Mesendoderm (in vitro differentiated cells): ENCODE results near the gene AKAP4.

Experiments
- DNase-seq: peaks from one replicate; pipeline ENCODE4 v3.0.0; 2013
- H2AK5ac ChIP-seq: 2 replicates; pipeline ENCODE4 v1.6.1; 2013; ENCODE audit warnings: low read length, inconsistent platforms
- H2BK120ac ChIP-seq: 2 replicates; pipeline ENCODE4 v1.6.1; 2013; ENCODE audit warnings: low read depth, mild to moderate bottlenecking, low read length, moderate library complexity, mixed read lengths
- H2BK15ac ChIP-seq: replicated peaks from 2 replicates; pipeline ENCODE4 v1.6.1; 2013; ENCODE audit warnings: low read depth, mild to moderate bottlenecking, moderate library complexity
- H2BK5ac ChIP-seq: 2 replicates; pipeline ENCODE4 v1.6.1; 2013; ENCODE audit warnings: low read length, inconsistent platforms
- H3K18ac ChIP-seq: 2 replicates; pipeline ENCODE4 v1.6.1; 2013; ENCODE audit warnings: mild to moderate bottlenecking, low read length, mixed read lengths
- H3K23ac ChIP-seq: one replicate; pipeline ENCODE4 v1.6.1; 2013; ENCODE audit warnings: low read length
- H3K27ac ChIP-seq: 2 replicates; pipeline ENCODE4 v1.5.1; 2013; ENCODE audit warnings: low read depth, mild to moderate bottlenecking, inconsistent platforms, low read length, moderate library complexity
- H3K27me3 ChIP-seq: 2 replicates; pipeline ENCODE4 v1.6.1; 2013; ENCODE audit warnings: low read length, control low read depth, mild to moderate bottlenecking, inconsistent platforms; ENCODE audit not compliant: insufficient read depth, poor library complexity
- H3K36me3 ChIP-seq: 2 replicates; pipeline ENCODE4 v1.6.1; 2013; ENCODE audit warnings: low read length, inconsistent platforms; ENCODE audit not compliant: control insufficient read depth, insufficient read depth
- H3K4ac ChIP-seq: one replicate; pipeline ENCODE4 v1.6.1; 2013; ENCODE audit warnings: low read depth, mild to moderate bottlenecking, low read length, moderate library complexity
- H3K4me1 ChIP-seq: 2 replicates; pipeline ENCODE4 v1.6.1; 2013; ENCODE audit warnings: low read depth, low read length, inconsistent platforms; ENCODE audit not compliant: control insufficient read depth
- H3K4me2 ChIP-seq: 2 replicates; pipeline ENCODE4 v1.6.1; 2013; ENCODE audit warnings: low read length
- H3K4me3 ChIP-seq: 2 replicates; pipeline ENCODE4 v1.5.1; 2013; ENCODE audit warnings: mild to moderate bottlenecking, low read length
- H3K56ac ChIP-seq: one replicate; pipeline ENCODE4 v1.6.1; 2013; ENCODE audit warnings: low read length
- H3K79me1 ChIP-seq: 2 replicates; pipeline ENCODE4 v1.6.1; 2013; ENCODE audit warnings: low read length, inconsistent platforms
- H3K79me2 ChIP-seq: 2 replicates; pipeline ENCODE4 v1.6.1; 2013; ENCODE audit warnings: mild to moderate bottlenecking, low read length; ENCODE audit not compliant: control insufficient read depth, insufficient read depth
- H3K9ac ChIP-seq: 2 replicates; pipeline ENCODE4 v1.6.1; 2013; ENCODE audit warnings: low read length, inconsistent platforms
- H4K5ac ChIP-seq: one replicate; pipeline ENCODE4 v1.6.1; 2013; ENCODE audit warnings: low read length
- H4K8ac ChIP-seq: one replicate; pipeline ENCODE4 v1.6.1; 2013; ENCODE audit warnings: low read depth, mild to moderate bottlenecking, control low read depth, low read length, moderate library complexity
- WGBS: extraction: QIAGEN DNeasy Blood & Tissue Kit; methylation state at CpG from one replicate; pipeline ENCODE4 v1.1.7; 2013; ENCODE audit warnings: low lambda C conversion rate, missing lambda C conversion rate; ENCODE audit not compliant: insufficient coverage; ENCODE audit errors: extremely low coverage; 5-methylcytosine and 5-hydroxymethylcytosine counted together

AKAP4 gene

GRCh38 chrX:50188859-50189600 lies 11.8 kb downstream of the AKAP4 start:
- WGBS: no CpG with 5 or more reads among the region's 9 CpGs
- Histone ChIP-seq H3K56ac (no peak overlapping the region), H3K4me2 (no peak overlapping the region)

DNA sequence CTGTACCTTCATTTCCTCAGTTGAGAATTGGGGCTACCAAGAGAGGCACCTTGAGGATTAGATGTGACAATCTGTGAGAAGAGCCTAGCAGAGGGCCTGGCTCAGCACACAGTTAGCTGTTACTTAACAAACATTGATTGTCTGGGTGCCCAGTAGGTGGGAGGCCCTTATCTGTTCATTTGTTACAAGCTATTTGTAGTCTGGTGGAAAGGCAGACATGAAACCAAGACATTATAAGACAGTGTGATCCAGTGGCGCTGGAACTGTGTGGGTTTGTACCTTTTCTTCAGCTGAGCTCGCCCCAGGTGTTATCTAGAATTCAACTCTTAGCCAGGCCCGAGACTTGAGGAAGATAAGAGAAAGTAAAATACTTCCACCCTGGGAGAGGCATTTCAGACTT lies 16.9 kb downstream of the AKAP4 start:
- H3K4me1 ChIP-seq: peaks cover 6% of the 10 kb centered on the region
- H3K23ac ChIP-seq: no peak overlapping the region
- no peak overlapping the region for H3K18ac ChIP-seq
- no peaks in the 10 kb centered on the region for H3K27me3 ChIP-seq
- WGBS: no CpG with 5 or more reads among the region's 3 CpGs
- H2AK5ac ChIP-seq: no peak overlapping the region
- H3K56ac ChIP-seq: no peak overlapping the region
- no peak overlapping the region for H3K9ac ChIP-seq
- H3K36me3 ChIP-seq: no peaks in the 10 kb centered on the region
- peak; percentile 66 for DNase-seq
- no peak overlapping the region for H4K5ac ChIP-seq
- no peaks in the 10 kb centered on the region for H3K79me1 ChIP-seq
- H4K8ac ChIP-seq: no peak overlapping the region
- no peak overlapping the region for H2BK15ac ChIP-seq
- no peak overlapping the region for H3K4me2 ChIP-seq
- no peak overlapping the region for H2BK120ac ChIP-seq
- H3K4ac ChIP-seq: no peak overlapping the region
- no peak overlapping the region for H3K4me3 ChIP-seq
- H3K79me2 ChIP-seq: no peaks in the 10 kb centered on the region
- H2BK5ac ChIP-seq: no peak overlapping the region
- H3K27ac ChIP-seq: no peak overlapping the region

More at GRCh38 chrX:50188859-50189600, 11.8 kb downstream of the AKAP4 start:
- Histone ChIP-seq H3K27me3 (no peaks in the 10 kb centered on the region), H3K9ac (no peak overlapping the region), H2AK5ac (no peak overlapping the region), H2BK5ac (no peak overlapping the region), H3K18ac (peak overlapping the region; percentile 51), H3K79me2 (no peaks in the 10 kb centered on the region), H3K4ac (peak overlapping the region; percentile 4), H3K4me1 (peaks cover 3% of the 10 kb centered on the region), H3K23ac (no peak overlapping the region), H3K36me3 (no peaks in the 10 kb centered on the region), H4K8ac (no peak overlapping the region), H2BK15ac (no peak overlapping the region), H3K4me3 (no peak overlapping the region), H3K27ac (no peak overlapping the region), H3K79me1 (no peaks in the 10 kb centered on the region), H2BK120ac (no peak overlapping the region), H4K5ac (no peak overlapping the region)
- DNase-seq: no peak

GRCh38 chrX:50180073-50180940 lies 20.5 kb downstream of the AKAP4 start:
- Histone ChIP-seq H3K9ac (no peak overlapping the region), H3K23ac (no peak overlapping the region), H2AK5ac (no peak overlapping the region), H3K79me1 (no peaks in the 10 kb centered on the region), H3K27ac (no peak overlapping the region), H3K18ac (no peak overlapping the region), H3K4me3 (no peak overlapping the region), H3K79me2 (no peaks in the 10 kb centered on the region), H3K36me3 (no peaks in the 10 kb centered on the region), H3K27me3 (no peaks in the 10 kb centered on the region), H4K5ac (no peak overlapping the region), H2BK15ac (peak overlapping the region; percentile 74), H3K56ac (no peak overlapping the region), H2BK5ac (no peak overlapping the region), H4K8ac (no peak overlapping the region), H3K4me2 (no peak overlapping the region), H3K4ac (no peak overlapping the region), H3K4me1 (peaks cover 6% of the 10 kb centered on the region), H2BK120ac (no peak overlapping the region)
- WGBS: no CpG with 5 or more reads among the region's 10 CpGs
- DNase-seq: peak; percentile 34

GRCh38 chrX:50169717-50170116 lies 31.1 kb downstream of the AKAP4 start:
- no peak overlapping the region for H3K23ac ChIP-seq
- H3K27me3 ChIP-seq: no peaks in the 10 kb centered on the region
- no peak overlapping the region for H4K8ac ChIP-seq
- no peak overlapping the region for H3K56ac ChIP-seq
- H2AK5ac ChIP-seq: no peak overlapping the region
- no CpG with 5 or more reads among the region's 3 CpGs for WGBS
- no peak overlapping the region for H2BK5ac ChIP-seq
- H3K9ac ChIP-seq: no peak overlapping the region
- H3K27ac ChIP-seq: no peak overlapping the region
- H3K4me3 ChIP-seq: no peak overlapping the region
- H2BK15ac ChIP-seq: no peak overlapping the region
- no peaks in the 10 kb centered on the region for H3K4me1 ChIP-seq
- no peak overlapping the region for H4K5ac ChIP-seq
- H3K4ac ChIP-seq: no peak overlapping the region
- no peak overlapping the region for H3K4me2 ChIP-seq
- no peaks in the 10 kb centered on the region for H3K79me1 ChIP-seq
- no peak overlapping the region for H2BK120ac ChIP-seq
- no peaks in the 10 kb centered on the region for H3K79me2 ChIP-seq
- no peak for DNase-seq
- H3K18ac ChIP-seq: no peak overlapping the region
- no peaks in the 10 kb centered on the region for H3K36me3 ChIP-seq

DNA sequence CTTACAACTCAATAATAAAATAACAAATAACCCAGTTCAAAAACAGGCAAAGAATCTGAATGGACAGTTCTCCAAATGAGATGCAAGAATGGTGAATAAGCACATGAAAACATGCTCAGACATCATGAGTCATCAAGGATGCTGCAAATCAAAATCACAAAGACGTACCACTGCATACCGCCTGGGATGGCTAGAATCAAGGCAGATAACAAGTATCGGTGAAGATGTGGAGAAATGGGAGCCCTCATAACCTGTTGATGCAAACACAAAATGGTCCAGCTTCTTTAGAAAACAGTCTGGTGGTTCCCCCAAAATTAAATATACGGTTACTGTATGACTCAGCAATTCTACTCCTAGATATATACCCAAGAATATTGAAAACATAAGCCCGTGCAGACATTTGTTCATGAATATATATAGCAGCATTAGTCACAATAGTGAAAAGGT lies 32.5 kb downstream of the AKAP4 start:
- no peaks in the 10 kb centered on the region for H3K36me3 ChIP-seq
- H4K8ac ChIP-seq: no peak overlapping the region
- no peak overlapping the region for H2BK5ac ChIP-seq
- WGBS: no CpG with 5 or more reads among the region's 5 CpGs
- H3K79me1 ChIP-seq: no peaks in the 10 kb centered on the region
- DNase-seq: no peak
- H3K4me2 ChIP-seq: no peak overlapping the region
- no peak overlapping the region for H2BK120ac ChIP-seq
- H3K56ac ChIP-seq: no peak overlapping the region
- H2BK15ac ChIP-seq: no peak overlapping the region
- H3K4me3 ChIP-seq: no peak overlapping the region
- H3K4me1 ChIP-seq: no peaks in the 10 kb centered on the region
- H3K23ac ChIP-seq: no peak overlapping the region
- H3K9ac ChIP-seq: no peak overlapping the region
- H3K4ac ChIP-seq: no peak overlapping the region
- no peaks in the 10 kb centered on the region for H3K79me2 ChIP-seq
- no peak overlapping the region for H2AK5ac ChIP-seq
- H4K5ac ChIP-seq: no peak overlapping the region
- H3K27me3 ChIP-seq: no peaks in the 10 kb centered on the region
- H3K18ac ChIP-seq: no peak overlapping the region
- no peak overlapping the region for H3K27ac ChIP-seq
